ENCODE data around the gene TMEM150C. TPM values are rescaled to one million over a fixed set of nuclear protein-coding genes. Genes with fewer than 3 reads are reported as not detected.
"Not testable (repeated sequence)": the region's sequence is repeated elsewhere in the genome, so short reads cannot be mapped to it uniquely, and the experiment has no call there.

Gene TMEM150C
- total RNA-seq, 1 experiment from 2014 or later, result 1.8 TPM

DNA sequence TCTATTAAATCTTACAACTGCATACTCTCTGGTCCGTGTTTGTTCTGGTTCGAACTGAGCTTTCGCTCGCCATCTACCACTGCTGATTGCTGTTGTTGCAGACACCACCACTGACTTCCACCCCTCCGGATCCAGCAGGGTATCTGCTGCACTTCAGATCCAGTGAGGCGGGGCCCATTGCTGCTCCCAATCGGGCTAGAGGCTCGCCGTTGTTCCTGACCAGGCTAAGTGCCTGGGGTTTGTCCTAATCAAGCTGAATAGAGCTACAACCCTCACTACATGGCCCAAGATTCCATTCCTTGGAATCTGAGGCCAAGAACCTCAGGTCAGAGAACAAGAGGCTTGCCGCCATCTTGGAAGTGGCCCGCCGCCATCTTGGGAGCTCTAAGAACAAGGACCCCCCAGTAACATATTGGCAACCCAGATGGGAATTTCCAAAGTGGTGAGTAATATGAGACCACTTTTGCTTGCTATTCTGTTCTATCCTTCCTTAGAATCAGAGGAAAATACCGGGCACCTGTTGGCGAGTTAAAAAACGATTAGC lies 88.1 kb downstream of the TMEM150C start:
- no peak for TF ChIP-seq POLR2AphosphoS5 (IDR thresholded peaks at IDR 0.05; ENCODE audit: low read depth, low read length)
- TF ChIP-seq, protein P1, sequence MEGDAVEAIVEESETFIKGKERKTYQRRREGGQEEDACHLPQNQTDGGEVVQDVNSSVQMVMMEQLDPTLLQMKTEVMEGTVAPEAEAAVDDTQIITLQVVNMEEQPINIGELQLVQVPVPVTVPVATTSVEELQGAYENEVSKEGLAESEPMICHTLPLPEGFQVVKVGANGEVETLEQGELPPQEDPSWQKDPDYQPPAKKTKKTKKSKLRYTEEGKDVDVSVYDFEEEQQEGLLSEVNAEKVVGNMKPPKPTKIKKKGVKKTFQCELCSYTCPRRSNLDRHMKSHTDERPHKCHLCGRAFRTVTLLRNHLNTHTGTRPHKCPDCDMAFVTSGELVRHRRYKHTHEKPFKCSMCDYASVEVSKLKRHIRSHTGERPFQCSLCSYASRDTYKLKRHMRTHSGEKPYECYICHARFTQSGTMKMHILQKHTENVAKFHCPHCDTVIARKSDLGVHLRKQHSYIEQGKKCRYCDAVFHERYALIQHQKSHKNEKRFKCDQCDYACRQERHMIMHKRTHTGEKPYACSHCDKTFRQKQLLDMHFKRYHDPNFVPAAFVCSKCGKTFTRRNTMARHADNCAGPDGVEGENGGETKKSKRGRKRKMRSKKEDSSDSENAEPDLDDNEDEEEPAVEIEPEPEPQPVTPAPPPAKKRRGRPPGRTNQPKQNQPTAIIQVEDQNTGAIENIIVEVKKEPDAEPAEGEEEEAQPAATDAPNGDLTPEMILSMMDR (IDR thresholded peaks at IDR 0.05), result no peak
- TF ChIP-seq, protein P2, sequence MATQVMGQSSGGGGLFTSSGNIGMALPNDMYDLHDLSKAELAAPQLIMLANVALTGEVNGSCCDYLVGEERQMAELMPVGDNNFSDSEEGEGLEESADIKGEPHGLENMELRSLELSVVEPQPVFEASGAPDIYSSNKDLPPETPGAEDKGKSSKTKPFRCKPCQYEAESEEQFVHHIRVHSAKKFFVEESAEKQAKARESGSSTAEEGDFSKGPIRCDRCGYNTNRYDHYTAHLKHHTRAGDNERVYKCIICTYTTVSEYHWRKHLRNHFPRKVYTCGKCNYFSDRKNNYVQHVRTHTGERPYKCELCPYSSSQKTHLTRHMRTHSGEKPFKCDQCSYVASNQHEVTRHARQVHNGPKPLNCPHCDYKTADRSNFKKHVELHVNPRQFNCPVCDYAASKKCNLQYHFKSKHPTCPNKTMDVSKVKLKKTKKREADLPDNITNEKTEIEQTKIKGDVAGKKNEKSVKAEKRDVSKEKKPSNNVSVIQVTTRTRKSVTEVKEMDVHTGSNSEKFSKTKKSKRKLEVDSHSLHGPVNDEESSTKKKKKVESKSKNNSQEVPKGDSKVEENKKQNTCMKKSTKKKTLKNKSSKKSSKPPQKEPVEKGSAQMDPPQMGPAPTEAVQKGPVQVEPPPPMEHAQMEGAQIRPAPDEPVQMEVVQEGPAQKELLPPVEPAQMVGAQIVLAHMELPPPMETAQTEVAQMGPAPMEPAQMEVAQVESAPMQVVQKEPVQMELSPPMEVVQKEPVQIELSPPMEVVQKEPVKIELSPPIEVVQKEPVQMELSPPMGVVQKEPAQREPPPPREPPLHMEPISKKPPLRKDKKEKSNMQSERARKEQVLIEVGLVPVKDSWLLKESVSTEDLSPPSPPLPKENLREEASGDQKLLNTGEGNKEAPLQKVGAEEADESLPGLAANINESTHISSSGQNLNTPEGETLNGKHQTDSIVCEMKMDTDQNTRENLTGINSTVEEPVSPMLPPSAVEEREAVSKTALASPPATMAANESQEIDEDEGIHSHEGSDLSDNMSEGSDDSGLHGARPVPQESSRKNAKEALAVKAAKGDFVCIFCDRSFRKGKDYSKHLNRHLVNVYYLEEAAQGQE (IDR thresholded peaks at IDR 0.05; ENCODE audit: insufficient read depth in 1 of 2, low read depth in 2 of 2, low read length in 1 of 2), result no peak
- no peak for TF ChIP-seq SIN3A (IDR thresholded peaks at IDR 0.05; ENCODE audit: borderline replicate concordance, insufficient read depth, low read depth, low read length)
- TF ChIP-seq TCF7L2 (IDR thresholded peaks at IDR 0.05; ENCODE audit: low read depth, low read length), result no peak
- in situ Hi-C loops (cut with HindIII; ENCODE audit: low pct_unique_long_range_greater_than_20kb, low sequenced_read_pairs) (no loop called here), intact Hi-C loops (cut with micrococcal nuclease; ENCODE audit: unreplicated experiment) (no loop called here)
- Histone ChIP-seq H3K27me3 (ENCODE audit: control insufficient read depth, insufficient read depth, low read length) (no peaks in the 10 kb centered on the region), H3K27ac (ENCODE audit: low read length) (no peak overlapping the region), H3K36me3 (ENCODE audit: control insufficient read depth, insufficient read depth, low read length) (no peaks in the 10 kb centered on the region), H3K9me3 (ENCODE audit: control insufficient read depth, insufficient read depth, low read depth, low read length) (no peaks in the 10 kb centered on the region), H3K4me3 (ENCODE audit: low read depth in 2 of 2, low read length in 2 of 2) (no peak overlapping the region), H3K4me1 (ENCODE audit: control insufficient read depth, insufficient read depth, low read length) (no peaks in the 10 kb centered on the region)
- DNase-seq (ENCODE audit: low read depth, low spot score) (no peak), ATAC-seq (no peak)
- no TSS peak for BruUV-seq (replicated peaks)
- POLR2A ChIA-PET, result interaction anchor here (0.6 kb wide), 1 partner anchor 743 kb away, joined by 8 read pairs; no protein-coding TSS in a partner anchor
- CTCF ChIA-PET, result no interaction called here

DNA sequence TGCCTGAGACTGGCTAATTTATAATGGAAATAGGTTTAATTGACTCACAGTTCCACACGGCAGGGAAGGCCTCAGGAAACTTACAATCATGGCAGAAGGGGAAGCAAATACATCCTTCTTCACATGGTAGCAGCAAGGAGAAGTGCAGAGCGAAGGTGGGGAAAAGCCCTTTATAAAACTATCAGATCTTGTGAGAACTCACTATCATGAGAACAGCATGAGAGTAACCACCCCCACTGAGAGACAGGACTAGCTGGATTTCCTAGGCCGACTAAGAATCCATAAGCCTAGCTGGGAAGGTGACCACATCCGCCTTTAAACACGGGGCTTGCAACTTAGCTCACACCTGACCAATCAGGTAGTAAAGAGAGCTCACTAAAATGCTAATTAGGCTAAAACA lies 88.7 kb downstream of the TMEM150C start:
- intact Hi-C loops (cut with micrococcal nuclease; ENCODE audit: unreplicated experiment); H3K36me3 ChIP-seq (ENCODE audit: control insufficient read depth, insufficient read depth, low read length); H3K27ac ChIP-seq (ENCODE audit: low read length); POLR2A ChIA-PET; in situ Hi-C loops (cut with HindIII; ENCODE audit: low pct_unique_long_range_greater_than_20kb, low sequenced_read_pairs); H3K9me3 ChIP-seq (ENCODE audit: control insufficient read depth, insufficient read depth, low read depth, low read length); H3K27me3 ChIP-seq (ENCODE audit: control insufficient read depth, insufficient read depth, low read length); ATAC-seq; BruUV-seq (replicated peaks); CTCF ChIA-PET; DNase-seq (ENCODE audit: low read depth, low spot score); H3K4me1 ChIP-seq (ENCODE audit: control insufficient read depth, insufficient read depth, low read length); H3K4me3 ChIP-seq (ENCODE audit: low read depth in 2 of 2, low read length in 2 of 2): not testable (repeated sequence)

DNA sequence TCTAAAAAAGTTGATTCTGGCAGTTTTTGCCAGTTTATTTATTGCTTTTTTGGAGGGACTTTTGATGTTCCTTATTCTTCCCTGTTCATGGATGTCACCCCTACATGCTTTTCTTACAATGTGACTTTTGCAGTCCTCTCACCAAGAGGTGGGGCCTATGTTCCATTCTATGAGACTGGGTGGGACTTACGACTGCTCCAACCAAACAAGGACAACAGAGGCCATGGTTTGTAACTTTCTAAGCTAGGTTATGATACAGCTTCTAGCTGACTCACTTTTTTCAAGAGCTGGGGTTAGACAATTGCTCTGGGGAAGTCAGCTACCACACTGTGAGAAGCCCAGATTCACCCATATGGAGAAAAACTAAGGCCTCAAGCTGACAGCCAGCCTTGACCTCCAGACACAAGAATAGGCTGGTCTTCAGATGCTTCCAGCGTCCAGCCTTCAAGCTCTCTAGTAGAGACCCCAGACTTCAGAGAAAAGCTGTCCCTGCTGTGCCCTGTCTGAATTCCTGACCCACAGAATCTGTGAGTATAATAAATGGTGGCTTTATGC lies 91.9 kb downstream of the TMEM150C start:
- no peaks in the 10 kb centered on the region for H3K4me1 ChIP-seq (ENCODE audit: control insufficient read depth, insufficient read depth, low read length)
- H3K27me3 ChIP-seq (ENCODE audit: control insufficient read depth, insufficient read depth, low read length), result no peaks in the 10 kb centered on the region
- H3K9me3 ChIP-seq (ENCODE audit: control insufficient read depth, insufficient read depth, low read depth, low read length), result no peaks in the 10 kb centered on the region
- no peaks in the 10 kb centered on the region; the same call in 1 of the 2 replicates for H3K36me3 ChIP-seq (ENCODE audit: control insufficient read depth, insufficient read depth, low read length)
- CTCF ChIA-PET, result no interaction called here
- H3K27ac ChIP-seq (ENCODE audit: low read length), result no peak overlapping the region
- TF ChIP-seq, protein P2 (IDR thresholded peaks at IDR 0.05; ENCODE audit: insufficient read depth in 1 of 2, low read depth in 2 of 2, low read length in 1 of 2), result no peak
- TF ChIP-seq, protein P1 (IDR thresholded peaks at IDR 0.05), result 0 out of 2 replicates have a peak, but pooled peaks have one; percentile 7
- no peak for TF ChIP-seq TCF7L2 (IDR thresholded peaks at IDR 0.05; ENCODE audit: low read depth, low read length)
- no peak for TF ChIP-seq POLR2AphosphoS5 (IDR thresholded peaks at IDR 0.05; ENCODE audit: low read depth, low read length)
- POLR2A ChIA-PET, result interaction anchor here (0.5 kb wide), 1 partner anchor 99 kb away, joined by 5 read pairs; no protein-coding TSS in a partner anchor
- intact Hi-C loops (cut with micrococcal nuclease; ENCODE audit: unreplicated experiment) (no loop called here), in situ Hi-C loops (cut with HindIII; ENCODE audit: low pct_unique_long_range_greater_than_20kb, low sequenced_read_pairs) (no loop called here)
- ATAC-seq (no peak), DNase-seq (ENCODE audit: low read depth, low spot score) (no peak)
- H3K4me3 ChIP-seq (ENCODE audit: low read depth in 2 of 2, low read length in 2 of 2), result no peak overlapping the region
- no TSS peak for BruUV-seq (replicated peaks)
